PC-9 (cell line): ENCODE results near the gene SMCR8. TPM values are rescaled to one million over a fixed set of nuclear protein-coding genes. Genes with fewer than 3 reads are reported as not detected.
"Not testable (repeated sequence)": the region's sequence is repeated elsewhere in the genome, so short reads cannot be mapped to it uniquely, and the experiment has no call there.

Source experiments
- BruUV-seq: library from RNA; stranded (reverse); fragments of 400-500 nt; replicated peaks from 2 replicates; lab custom pipeline; 2021; lab: Mats Ljungman, UMichigan
- CTCF ChIA-PET: fragments of 300-600 bp; sonication (Branson Sonifier 250); formaldehyde crosslinking; loops from one replicate; lab custom pipeline; 2022; ENCODE audit warnings: antibody characterized with exemption; lab: Charles Lee
- POLR2A ChIA-PET: fragments of 300-600 bp; sonication (Branson Sonifier 250); formaldehyde crosslinking; loops from one replicate; lab custom pipeline; 2022; ENCODE audit warnings: antibody characterized with exemption; ENCODE audit not compliant: unreplicated experiment; lab: Charles Lee
- DNase-seq, 2 experiments: peaks; one replicate each; pipeline versions ENCODE4 v3.0.0 to v3.0.0-alpha.2; 2015 to 2022; ENCODE audit warnings: mixed read lengths in 1 of 2
- H2AFZ ChIP-seq: fragments of 200-600 bp; sonication (generic); 2 replicates; pipeline ENCODE4 v1.8.1; 2017; ENCODE audit warnings: antibody characterized with exemption
- H3F3A ChIP-seq: fragments of 200-600 bp; sonication (generic); 2 replicates; pipeline ENCODE4 v1.8.1; 2017; ENCODE audit warnings: antibody characterized with exemption, mild to moderate bottlenecking, low read depth; ENCODE audit not compliant: insufficient read depth
- H3K27ac ChIP-seq: fragments of 200-600 bp; sonication (generic); 2 replicates; pipeline ENCODE4 v1.6.1; 2016; ENCODE audit warnings: mixed run types
- H3K27me3 ChIP-seq: fragments of 200-600 bp; sonication (generic); 2 replicates; pipeline ENCODE4 v1.6.1; 2016; ENCODE audit warnings: low read depth, mixed run types; ENCODE audit not compliant: insufficient read depth
- H3K36me3 ChIP-seq: fragments of 200-600 bp; sonication (generic); 2 replicates; pipeline ENCODE4 v1.6.1; 2016; ENCODE audit warnings: low read depth, mixed run types
- H3K4me1 ChIP-seq: fragments of 200-600 bp; sonication (generic); replicated peaks from 2 replicates; pipeline ENCODE4 v1.6.1; 2016; ENCODE audit warnings: mixed run types; ENCODE audit not compliant: insufficient read depth
- H3K4me2 ChIP-seq: fragments of 200-600 bp; sonication (generic); 2 replicates; pipeline ENCODE4 v1.6.1; 2017; ENCODE audit warnings: mixed run types
- H3K4me3 ChIP-seq: fragments of 200-600 bp; sonication (generic); 2 replicates; pipeline ENCODE4 v1.6.1; 2016; ENCODE audit warnings: mixed run types
- H3K79me2 ChIP-seq: fragments of 200-600 bp; sonication (generic); 2 replicates; pipeline ENCODE4 v1.6.1; 2017; ENCODE audit warnings: low read depth, mixed run types
- H3K9me2 ChIP-seq: fragments of 200-600 bp; sonication (generic); 2 replicates; pipeline ENCODE4 v1.8.1; 2017; ENCODE audit warnings: mild to moderate bottlenecking; ENCODE audit not compliant: insufficient read depth
- H3K9me3 ChIP-seq: fragments of 200-600 bp; sonication (generic); 2 replicates; pipeline ENCODE4 v1.8.1; 2016; ENCODE audit warnings: low read depth; ENCODE audit not compliant: insufficient read depth
- H4K20me1 ChIP-seq: fragments of 200-600 bp; sonication (generic); 2 replicates; pipeline ENCODE4 v1.8.1; 2017; ENCODE audit not compliant: insufficient read depth
- CTCF ChIP-seq: fragments of 200-600 bp; sonication (generic); conservative IDR thresholded peaks from 2 replicates; pipeline ENCODE4 v1.6.1; 2017; ENCODE audit warnings: mixed run types, antibody characterized with exemption, mild to moderate bottlenecking, moderate library complexity
- EZH2 ChIP-seq: fragments of 200-600 bp; sonication (generic); IDR thresholded peaks from 2 replicates; pipeline ENCODE4 v1.8.0; 2017; ENCODE audit warnings: antibody characterized with exemption, low read depth
- intact Hi-C: fragments of 100-400 bp; cut with micrococcal nuclease; formaldehyde crosslinking; loops from one replicate; pipeline ENCODE4 v1.10.0; 2022; ENCODE audit not compliant: unreplicated experiment
- total RNA-seq: library from RNA; stranded (reverse); gene quantifications from 2 replicates; pipeline ENCODE4 v1.2.3, GENCODE V29; 2021

The SMCR8 gene
- total RNA-seq, 1 experiment from 2014 or later, result 23.8 TPM

DNA sequence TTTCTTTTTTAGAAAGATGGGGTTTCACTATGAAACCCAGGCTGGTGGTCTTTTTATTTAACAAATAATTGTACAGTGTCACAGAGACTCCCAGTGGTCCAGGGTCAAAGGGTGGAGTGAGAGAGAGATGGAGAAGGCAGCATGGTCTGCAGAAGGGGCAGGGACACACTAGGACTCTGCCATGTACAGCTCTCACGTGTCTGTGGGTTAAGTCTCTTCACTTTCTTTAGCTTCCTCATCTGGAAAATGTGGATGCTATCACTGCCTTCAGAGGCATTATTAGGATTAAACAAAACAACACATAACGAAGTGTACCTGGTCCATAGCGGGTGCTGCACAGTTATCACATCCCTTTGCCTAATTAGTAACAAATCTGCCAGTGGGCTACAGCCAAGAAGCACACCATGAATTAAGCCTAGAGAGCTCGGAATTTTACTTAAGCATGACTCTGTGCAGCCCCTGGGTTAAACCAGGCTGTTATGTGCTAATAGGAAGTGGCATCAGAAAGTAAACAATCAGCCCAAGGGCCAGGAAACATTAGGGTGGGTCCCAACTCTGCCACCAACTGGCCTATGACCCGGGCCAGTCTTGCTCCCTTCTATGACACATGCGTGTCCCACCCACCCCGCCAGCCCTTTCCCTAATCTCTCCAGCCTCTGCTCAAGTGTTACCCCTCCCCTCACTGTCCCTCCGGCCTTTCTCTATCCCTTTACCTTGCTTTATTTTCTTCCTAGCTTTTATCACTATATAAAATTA is 14.2 kb upstream of the SMCR8 start:
- Histone ChIP-seq H3K79me2 (no peaks in the 10 kb centered on the region), H3F3A (peaks cover 8% of the 10 kb centered on the region; the same call in 1 of the 2 replicates), H3K27me3 (no peaks in the 10 kb centered on the region), H4K20me1 (0 out of 2 replicates have a peak, but pooled peaks cover 3% of the 10 kb centered on the region), H3K9me2 (no peaks in the 10 kb centered on the region), H3K9me3 (no peaks in the 10 kb centered on the region), H3K27ac (no peak overlapping the region), H3K4me3 (no peak overlapping the region), H3K4me2 (no peak overlapping the region), H3K36me3 (0 out of 2 replicates have a peak, but pooled peaks cover 18% of the 10 kb centered on the region), H3K4me1 (no peaks in the 10 kb centered on the region), H2AFZ (no peak overlapping the region)
- ChIA-PET CTCF (no interaction called here), POLR2A (no interaction called here)
- intact Hi-C loops, result no loop called here
- TF ChIP-seq EZH2 (no peak), CTCF (no peak)
- no TSS peak for BruUV-seq
- no peak for DNase-seq

- DNase-seq, H3K4me2 ChIP-seq, POLR2A ChIA-PET, H2AFZ ChIP-seq, CTCF ChIA-PET, H3F3A ChIP-seq, H3K9me2 ChIP-seq, BruUV-seq, intact Hi-C loops, H4K20me1 ChIP-seq, H3K27me3 ChIP-seq, H3K4me3 ChIP-seq, H3K79me2 ChIP-seq, H3K27ac ChIP-seq, H3K9me3 ChIP-seq, H3K4me1 ChIP-seq: not testable (repeated sequence)
- peaks cover 29% of the 10 kb centered on the region for H3K36me3 ChIP-seq
Observed at GRCh38 chr17:18303206-18303605, 11.9 kb upstream of the SMCR8 start.

GRCh38 chr17:18309202-18309601 is 5.9 kb upstream of the SMCR8 start:
- Histone ChIP-seq H4K20me1 (no peaks in the 10 kb centered on the region; the same call in 1 of the 2 replicates), H3K27me3 (no peaks in the 10 kb centered on the region), H3K79me2 (peaks cover 38% of the 10 kb centered on the region), H3K4me2 (no peak overlapping the region), H3K9me2 (no peaks in the 10 kb centered on the region), H2AFZ (no peak overlapping the region), H3F3A (peaks cover 5% of the 10 kb centered on the region; the same call in 1 of the 2 replicates), H3K4me3 (no peak overlapping the region), H3K9me3 (no peaks in the 10 kb centered on the region), H3K4me1 (peaks cover 10% of the 10 kb centered on the region), H3K27ac (no peak overlapping the region), H3K36me3 (peaks cover 21% of the 10 kb centered on the region)
- ChIA-PET POLR2A (no interaction called here), CTCF (no interaction called here)
- intact Hi-C loops, result no loop called here
- no peak for DNase-seq
- no peak for TF ChIP-seq EZH2
- no peak for TF ChIP-seq CTCF
- no TSS peak for BruUV-seq
